Endothelial cell of umbilical vein (primary cell): ENCODE results near the gene GTF3C2. TPM values are rescaled to one million over a fixed set of nuclear protein-coding genes. Genes with fewer than 3 reads are reported as not detected.
A peak's percentile ranks its signal among the peaks of the same experiment; 100 is the strongest.

Source experiments
- BruUV-seq: library from RNA; stranded (reverse); fragments of 400-500 nt; replicated peaks from 2 replicates; lab custom pipeline; 2021; lab: Mats Ljungman, UMichigan
- CTCF ChIA-PET: fragments of 300-600, 350-600 bp; sonication (Branson Sonifier 250); formaldehyde crosslinking; loops from one replicate; lab custom pipeline; 2021; ENCODE audit warnings: antibody characterized with exemption, inconsistent platforms; lab: Charles Lee
- POLR2A ChIA-PET: fragments of 300-600, 350-600 bp; sonication (Branson Sonifier 250); formaldehyde crosslinking; loops from one replicate; lab custom pipeline; 2021; ENCODE audit warnings: antibody characterized with exemption, inconsistent platforms; lab: Charles Lee
- DNase-seq: peaks from one replicate; pipeline ENCODE4 v3.0.0-alpha.2; 2011; ENCODE audit warnings: low read depth, low spot score
- FAIRE-seq: peaks from 2 replicates; lab custom pipeline; 2011; peaks lifted over from hg19 to GRCh38; lab: Jason Lieb, UNC
- H2AFZ ChIP-seq: 2 replicates; pipeline ENCODE4 v1.6.0; 2012; ENCODE audit warnings: low read depth, low read length, control low read depth, inconsistent platforms
- H3K27ac ChIP-seq: 2 replicates; pipeline ENCODE4 v1.5.1; 2011; ENCODE audit warnings: low read depth, mild to moderate bottlenecking, control low read depth, low read length, moderate library complexity; ENCODE audit not compliant: insufficient read depth
- H3K27me3 ChIP-seq, 2 experiments: 2 replicates each; pipeline versions ENCODE4 v1.6.0 to v1.6.1; 2011; ENCODE audit warnings: low read length in 2 of 2, mixed read lengths in 1 of 2; ENCODE audit not compliant: control insufficient read depth in 2 of 2, insufficient read depth in 2 of 2
- H3K36me3 ChIP-seq, 2 experiments: 2 replicates in 1 of 2; 3 replicates in 1 of 2; pipeline ENCODE4 v1.5.1; 2011; ENCODE audit warnings: low read length in 2 of 2, mild to moderate bottlenecking in 1 of 2, moderate library complexity in 1 of 2; ENCODE audit not compliant: control insufficient read depth in 2 of 2, insufficient read depth in 2 of 2; ENCODE audit errors: extremely low read depth in 1 of 2
- H3K4me1 ChIP-seq: 3 replicates; pipeline ENCODE4 v1.5.1; 2011; ENCODE audit warnings: mild to moderate bottlenecking, low read length; ENCODE audit not compliant: control insufficient read depth, insufficient read depth; ENCODE audit errors: extremely low read depth
- H3K4me2 ChIP-seq: 2 replicates; pipeline ENCODE4 v1.6.1; 2011; ENCODE audit warnings: low read length, control low read depth, mixed read lengths; ENCODE audit not compliant: insufficient read depth
- H3K4me3 ChIP-seq, 3 experiments: fragments of 200-600 bp in 1 of 3; sonication (generic), shearing (Covaris generic) in 1 of 3; replicated peaks in 1 of 3; 2 replicates each; pipeline ENCODE4 v1.5.1; 2011 to 2016; ENCODE audit warnings: control low read depth in 3 of 3, low read length in 3 of 3, mild to moderate bottlenecking in 2 of 3, inconsistent platforms in 1 of 3, low read depth in 1 of 3, moderate library complexity in 1 of 3; ENCODE audit not compliant: insufficient read depth in 1 of 3
- H3K79me2 ChIP-seq: 2 replicates; pipeline ENCODE4 v1.6.0; 2012; ENCODE audit warnings: low read length, inconsistent platforms; ENCODE audit not compliant: control insufficient read depth, insufficient read depth
- H3K9ac ChIP-seq: replicated peaks from 2 replicates; pipeline ENCODE3; 2011; ENCODE audit warnings: low read length, control low read depth; ENCODE audit not compliant: insufficient read depth; ENCODE audit errors: extremely low read depth
- H3K9me1 ChIP-seq: replicated peaks from 3 replicates; pipeline ENCODE4 v1.6.0; 2011; ENCODE audit warnings: mild to moderate bottlenecking, low read length; ENCODE audit not compliant: control insufficient read depth, insufficient read depth; ENCODE audit errors: extremely low read depth
- H3K9me3 ChIP-seq: replicated peaks from 2 replicates; pipeline ENCODE4 v1.5.1; 2012; ENCODE audit warnings: low read length, inconsistent platforms; ENCODE audit not compliant: control insufficient read depth, insufficient read depth
- H4K20me1 ChIP-seq: replicated peaks from 2 replicates; pipeline ENCODE3; 2011; ENCODE audit warnings: mild to moderate bottlenecking, low read length; ENCODE audit not compliant: control insufficient read depth, insufficient read depth; ENCODE audit errors: extremely low read depth
- EZH2 ChIP-seq: IDR thresholded peaks from 2 replicates; pipeline ENCODE4 v1.6.1; 2012; ENCODE audit warnings: borderline replicate concordance, low read depth, mild to moderate bottlenecking, moderate library complexity, low read length, inconsistent platforms; ENCODE audit not compliant: severe bottlenecking
- FOS ChIP-seq: IDR thresholded peaks from 2 replicates; pipeline ENCODE4 v1.6.1; 2011; ENCODE audit warnings: mild to moderate bottlenecking, low read length, moderate library complexity, borderline replicate concordance; ENCODE audit not compliant: insufficient read depth
- GATA2 ChIP-seq: IDR thresholded peaks from 2 replicates; pipeline ENCODE4 v1.7.0; 2011; ENCODE audit warnings: low read depth, mild to moderate bottlenecking, moderate library complexity, mixed read lengths, low read length; ENCODE audit not compliant: insufficient read length, insufficient read depth
- JUN ChIP-seq: IDR thresholded peaks from 2 replicates; pipeline ENCODE4 v1.6.1; 2011; ENCODE audit warnings: borderline replicate concordance, low read depth; ENCODE audit not compliant: insufficient read length, insufficient read depth
- MAX ChIP-seq: IDR thresholded peaks from 2 replicates; pipeline ENCODE4 v1.6.1; 2011; ENCODE audit not compliant: insufficient read depth, insufficient read length
- MYC ChIP-seq: IDR thresholded peaks from one replicate; pipeline ENCODE4 v1.6.1; 2011; ENCODE audit warnings: mild to moderate bottlenecking, low read depth, low read length
- POLR2A ChIP-seq: IDR thresholded peaks from 2 replicates; pipeline ENCODE4 v1.6.1; 2012; ENCODE audit warnings: low read depth, mild to moderate bottlenecking, control low read depth, low read length
- POLR2AphosphoS5 ChIP-seq: IDR thresholded peaks from 2 replicates; pipeline ENCODE4 v1.6.1; 2012; ENCODE audit warnings: low read depth, mild to moderate bottlenecking, control low read depth, low read length, moderate library complexity; ENCODE audit not compliant: insufficient read depth
- dilution Hi-C: fragments of 300-500 bp; cut with MboI; formaldehyde crosslinking; loops from one replicate; pipeline ENCODE4 v1.15.0; 2019; ENCODE audit warnings: low sequenced_read_pairs; ENCODE audit not compliant: extremely low pct_ligation_motif_present
- intact Hi-C: fragments of 100-400 bp; cut with micrococcal nuclease; formaldehyde crosslinking; loops from one replicate; pipeline ENCODE4 v1.10.0; 2022
- polyA plus RNA-seq, 4 experiments: library from polyadenylated mRNA; depleted of rRNA in 3 of 4; stranded (reverse) in 3 of 4; unstranded in 1 of 4; fragments of >200 nt; gene quantifications; 2 replicates each; pipeline versions ENCODE4 v1.2.1 to v1.2.3, GENCODE V29; 2011 to 2012; ENCODE audit warnings: missing spikeins in 1 of 4
- total RNA-seq: library from RNA; stranded (reverse); gene quantifications from 2 replicates; pipeline ENCODE4 v1.2.3, GENCODE V29; 2021
- TF ChIP-seq, protein P1 (sequence below), 2 donors: IDR thresholded peaks; 1 replicate in 1 of 2; 2 replicates in 1 of 2; pipeline ENCODE4 v1.5.1; 2011; ENCODE audit warnings: low read length in 2 of 2, mild to moderate bottlenecking in 2 of 2, moderate library complexity in 2 of 2, control low read depth in 1 of 2, inconsistent platforms in 1 of 2, low read depth in 1 of 2; ENCODE audit not compliant: insufficient read depth in 1 of 2; ENCODE audit errors: extremely low read depth in 1 of 2

The GTF3C2 gene
- total and polyA plus RNA-seq, 2 donors (not counting 3 experiments of a cell fraction or from before 2014, with no cell fraction given): 57.4 to 59.7 TPM

DNA sequence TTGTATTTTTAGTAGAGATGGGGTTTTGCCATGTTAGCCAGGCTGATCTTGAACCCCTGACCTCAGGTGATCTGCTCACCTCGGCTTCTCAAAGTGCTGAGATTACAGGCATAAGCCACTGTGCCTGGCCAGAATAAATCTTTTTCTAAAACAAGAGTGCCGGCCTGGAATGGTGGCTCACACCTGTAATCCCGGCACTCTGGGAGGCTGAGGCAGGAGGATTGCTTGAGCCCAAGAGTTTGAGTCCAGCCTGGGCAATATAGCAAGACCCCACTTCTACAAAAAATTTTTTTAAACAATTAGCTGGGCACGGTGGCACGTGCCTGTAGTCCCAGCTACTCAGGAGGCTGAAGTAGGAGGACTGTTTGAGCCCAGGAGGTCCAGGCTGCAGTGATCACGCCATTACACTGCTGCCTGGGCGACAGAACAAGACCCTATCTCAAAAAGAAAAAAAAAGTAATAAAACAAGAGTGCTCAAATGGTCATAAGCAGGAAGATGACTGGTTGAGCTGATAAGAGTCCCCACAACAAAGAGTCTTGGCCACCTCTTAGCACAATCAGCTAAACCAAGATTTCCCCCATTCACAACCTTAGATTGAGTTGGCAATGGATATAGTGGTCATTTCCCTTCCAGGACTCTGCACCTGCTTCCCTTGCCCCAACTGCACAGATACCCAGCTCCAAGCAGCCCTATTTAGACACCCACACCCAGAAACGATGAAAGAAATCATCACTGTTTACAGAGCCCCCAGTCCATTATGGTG, 42.5 kb downstream of the GTF3C2 start:
- H3K27me3 ChIP-seq: no peaks in the 10 kb centered on the region
- H3K4me3 ChIP-seq: no peak overlapping the region
- CTCF ChIA-PET: interaction anchor here (1.0 to 2.5 kb wide), 2 partner anchors 11 to 49 kb away, joined by 3 to 12 read pairs; no protein-coding TSS in a partner anchor
- POLR2A ChIA-PET: interaction anchor here (0.7 kb wide), 1 partner anchor 9 kb away, joined by 3 read pairs; the partner anchor contains the start of gene MPV17
- no peak overlapping the region for H3K9ac ChIP-seq
- intact Hi-C loops: no loop called here
- no peak overlapping the region for H3K27ac ChIP-seq
- H3K9me1 ChIP-seq: no peaks in the 10 kb centered on the region
- H3K79me2 ChIP-seq: no peaks in the 10 kb centered on the region
- no peak overlapping the region for H3K4me2 ChIP-seq
- no peak for FAIRE-seq
- peaks cover 0 to 3% of the 10 kb centered on the region in 2 experiments for H3K36me3 ChIP-seq
- H3K4me1 ChIP-seq: peaks cover 6% of the 10 kb centered on the region
- dilution Hi-C loops: no loop called here
- BruUV-seq: no TSS peak
- H2AFZ ChIP-seq: no peak overlapping the region
- no peak for TF ChIP-seq EZH2
- no peak for TF ChIP-seq FOS
- TF ChIP-seq, protein P1, sequence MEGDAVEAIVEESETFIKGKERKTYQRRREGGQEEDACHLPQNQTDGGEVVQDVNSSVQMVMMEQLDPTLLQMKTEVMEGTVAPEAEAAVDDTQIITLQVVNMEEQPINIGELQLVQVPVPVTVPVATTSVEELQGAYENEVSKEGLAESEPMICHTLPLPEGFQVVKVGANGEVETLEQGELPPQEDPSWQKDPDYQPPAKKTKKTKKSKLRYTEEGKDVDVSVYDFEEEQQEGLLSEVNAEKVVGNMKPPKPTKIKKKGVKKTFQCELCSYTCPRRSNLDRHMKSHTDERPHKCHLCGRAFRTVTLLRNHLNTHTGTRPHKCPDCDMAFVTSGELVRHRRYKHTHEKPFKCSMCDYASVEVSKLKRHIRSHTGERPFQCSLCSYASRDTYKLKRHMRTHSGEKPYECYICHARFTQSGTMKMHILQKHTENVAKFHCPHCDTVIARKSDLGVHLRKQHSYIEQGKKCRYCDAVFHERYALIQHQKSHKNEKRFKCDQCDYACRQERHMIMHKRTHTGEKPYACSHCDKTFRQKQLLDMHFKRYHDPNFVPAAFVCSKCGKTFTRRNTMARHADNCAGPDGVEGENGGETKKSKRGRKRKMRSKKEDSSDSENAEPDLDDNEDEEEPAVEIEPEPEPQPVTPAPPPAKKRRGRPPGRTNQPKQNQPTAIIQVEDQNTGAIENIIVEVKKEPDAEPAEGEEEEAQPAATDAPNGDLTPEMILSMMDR (IDR thresholded peaks at IDR 0.05; ENCODE audit: extremely low read depth in 1 of 2, insufficient read depth in 1 of 2, low read depth in 1 of 2, low read length in 2 of 2): no peak
- TF ChIP-seq GATA2: peak; percentile 64
- TF ChIP-seq POLR2A: peak; percentile 41
- no peak for TF ChIP-seq MAX
- no peak for TF ChIP-seq MYC
- TF ChIP-seq JUN: no peak
- peak; percentile 39 for TF ChIP-seq POLR2AphosphoS5
- H3K9me3 ChIP-seq: no peaks in the 10 kb centered on the region
- H4K20me1 ChIP-seq: no peaks in the 10 kb centered on the region
- peak; percentile 91 for DNase-seq
